ENCODE results near the gene CEP70.

DNA sequence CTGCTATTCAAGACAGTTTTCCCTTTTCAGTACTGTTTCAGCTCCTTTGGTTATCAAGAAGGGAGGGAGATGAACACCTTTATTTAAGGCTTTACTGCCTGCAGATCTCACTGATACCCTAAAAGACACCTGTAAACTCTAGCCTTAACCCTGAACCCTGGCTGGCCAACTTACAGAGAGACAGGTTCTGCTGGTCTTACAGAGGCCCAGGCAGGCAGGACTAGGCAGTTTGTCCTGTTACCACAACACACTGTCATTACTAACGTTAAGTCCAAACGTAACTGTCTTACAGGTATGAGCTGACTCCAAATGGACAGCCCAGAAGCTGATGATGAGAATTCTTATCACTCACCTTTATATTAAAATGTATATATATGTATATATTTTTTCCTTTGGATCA, 117.5 kb downstream of the CEP70 start:
- TF ChIP-seq POLR2A (IDR thresholded peaks at IDR 0.05), result no peak
- TF ChIP-seq CTCF (IDR thresholded peaks at IDR 0.05), result no peak
